Panc1 (cell line): ENCODE measurements around the gene ZFAND2B. TPM values are rescaled to one million over a fixed set of nuclear protein-coding genes. Genes with fewer than 3 reads are reported as not detected.

ENCODE experiments used
- ATAC-seq: fragments of 200-7000 bp; cut with Tn5 transposase; 2 replicates; pipeline ENCODE4 v1.9.1; 2020; ENCODE audit warnings: mild to moderate bottlenecking, moderate library complexity
- BruUV-seq: library from RNA; stranded (reverse); fragments of 400-500 nt; replicated peaks from 2 replicates; lab custom pipeline; 2021; lab: Mats Ljungman, UMichigan
- CTCF ChIA-PET: fragments of 300-600 bp; sonication (Branson Sonifier 250); formaldehyde crosslinking; loops from one replicate; lab custom pipeline; 2022; ENCODE audit warnings: antibody characterized with exemption; lab: Charles Lee
- POLR2A ChIA-PET: fragments of 300-600 bp; sonication (Branson Sonifier 250); formaldehyde crosslinking; loops from one replicate; lab custom pipeline; 2022; ENCODE audit warnings: antibody characterized with exemption; lab: Charles Lee
- DNase-seq: peaks from one replicate; pipeline ENCODE4 v3.0.0-alpha.2; 2010; ENCODE audit warnings: low read depth, low spot score
- H3K27ac ChIP-seq: 2 replicates; pipeline ENCODE4 v1.5.1; 2011; ENCODE audit warnings: mild to moderate bottlenecking, low read length, inconsistent platforms
- H3K27me3 ChIP-seq: fragments of 200-500 bp; sonication (Bioruptor generic); 2 replicates; pipeline ENCODE4 v1.6.0; 2014; ENCODE audit warnings: low read length, inconsistent platforms; ENCODE audit not compliant: control insufficient read depth, insufficient read depth
- H3K36me3 ChIP-seq: fragments of 200-500 bp; sonication (Bioruptor generic); 2 replicates; pipeline ENCODE4 v1.5.1; 2014; ENCODE audit warnings: inconsistent platforms, mild to moderate bottlenecking, low read length, moderate library complexity; ENCODE audit not compliant: control insufficient read depth, insufficient read depth
- H3K4me1 ChIP-seq: 2 replicates; pipeline ENCODE4 v1.5.1; 2011; ENCODE audit warnings: inconsistent platforms, mild to moderate bottlenecking, low read length, moderate library complexity; ENCODE audit not compliant: control insufficient read depth, insufficient read depth
- H3K4me3 ChIP-seq, 2 experiments: 2 replicates each; pipeline ENCODE4 v1.5.1; 2011 to 2012; ENCODE audit warnings: low read depth in 2 of 2, low read length in 2 of 2, mild to moderate bottlenecking in 2 of 2, inconsistent platforms in 1 of 2, moderate library complexity in 1 of 2
- H3K9me3 ChIP-seq: fragments of 200-500 bp; sonication (Bioruptor generic); 2 replicates; pipeline ENCODE4 v1.5.1; 2014; ENCODE audit warnings: low read depth, mild to moderate bottlenecking, inconsistent platforms, low read length, moderate library complexity; ENCODE audit not compliant: control insufficient read depth, insufficient read depth
- POLR2AphosphoS5 ChIP-seq: IDR thresholded peaks from 2 replicates; pipeline ENCODE4 v1.6.1; 2012; ENCODE audit warnings: mild to moderate bottlenecking, low read depth, low read length, moderate library complexity
- SIN3A ChIP-seq: IDR thresholded peaks from 2 replicates; pipeline ENCODE4 v1.6.1; 2012; ENCODE audit warnings: low read depth, mild to moderate bottlenecking, low read length, moderate library complexity, borderline replicate concordance; ENCODE audit not compliant: insufficient read depth
- TCF7L2 ChIP-seq: IDR thresholded peaks from 2 replicates; pipeline ENCODE4 v1.6.1; 2011; ENCODE audit warnings: mild to moderate bottlenecking, low read depth, low read length, inconsistent platforms
- in situ Hi-C: cut with HindIII; loops from 2 replicates; pipeline ENCODE4 v1.10.0; 2016; ENCODE audit warnings: low sequenced_read_pairs, low pct_unique_long_range_greater_than_20kb
- intact Hi-C: fragments of 100-400 bp; cut with micrococcal nuclease; formaldehyde crosslinking; loops from one replicate; pipeline ENCODE4 v1.10.0; 2022; ENCODE audit not compliant: unreplicated experiment
- total RNA-seq: library from RNA; stranded (reverse); gene quantifications from one replicate; pipeline ENCODE4 v1.2.1, GENCODE V29; 2021; ENCODE audit not compliant: unreplicated experiment
- TF ChIP-seq, protein P1 (sequence below): fragments of 450-650 bp; IDR thresholded peaks from 2 replicates; pipeline ENCODE4 v1.5.1; 2017; ENCODE audit warnings: mild to moderate bottlenecking
- TF ChIP-seq, protein P2 (sequence below), 2 experiments: IDR thresholded peaks; 2 replicates each; pipeline ENCODE4 v1.6.1; 2011 to 2012; ENCODE audit warnings: low read depth in 2 of 2, control low read depth in 1 of 2, low read length in 1 of 2, mild to moderate bottlenecking in 1 of 2, moderate library complexity in 1 of 2; ENCODE audit not compliant: insufficient read depth in 1 of 2

ZFAND2B gene
- total RNA-seq, 1 experiment from 2014 or later, result 43.2 TPM

DNA sequence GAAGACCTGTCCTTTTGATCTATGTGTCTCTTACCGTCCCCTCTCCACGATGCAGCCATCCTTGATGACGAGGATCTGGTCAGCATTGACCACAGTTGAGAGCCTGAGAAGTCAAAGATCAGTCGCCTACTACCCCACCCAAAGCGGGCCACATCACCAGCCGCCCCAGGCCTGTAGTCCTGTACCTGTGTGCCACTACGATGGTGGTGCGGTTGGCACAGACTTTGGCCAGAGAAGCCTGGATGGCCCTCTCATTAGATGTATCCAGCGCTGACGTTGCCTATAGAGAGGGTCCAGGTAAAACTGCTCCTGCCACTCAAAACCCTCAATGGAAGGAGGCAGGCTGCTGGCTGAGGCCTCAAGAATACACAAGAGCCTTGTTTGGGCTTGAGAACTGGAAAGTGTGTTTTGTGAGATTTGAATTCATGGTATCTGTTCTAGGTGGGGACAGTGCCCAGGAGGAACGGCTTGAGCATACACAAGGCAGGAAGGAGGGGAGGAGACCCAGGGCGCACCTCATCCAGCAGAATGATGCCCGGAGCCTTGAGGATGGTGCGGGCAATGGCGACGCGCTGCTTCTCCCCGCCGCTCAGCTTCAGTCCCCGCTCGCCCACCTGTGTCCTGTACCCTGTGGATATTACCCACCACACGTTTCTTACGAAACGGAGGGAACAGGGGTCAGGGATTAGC, 3.8 kb downstream of the ZFAND2B start:
- DNase-seq (no peak), ATAC-seq (no peak)
- Histone ChIP-seq H3K4me1 (peaks cover 16% of the 10 kb centered on the region), H3K27me3 (no peaks in the 10 kb centered on the region), H3K9me3 (no peaks in the 10 kb centered on the region), H3K4me3 (no peak overlapping the region), H3K27ac (no peak overlapping the region), H3K36me3 (0 out of 2 replicates have a peak, but pooled peaks cover 4% of the 10 kb centered on the region)
- no TSS peak for BruUV-seq
- CTCF ChIA-PET, result no interaction called here
- TF ChIP-seq, protein P1, sequence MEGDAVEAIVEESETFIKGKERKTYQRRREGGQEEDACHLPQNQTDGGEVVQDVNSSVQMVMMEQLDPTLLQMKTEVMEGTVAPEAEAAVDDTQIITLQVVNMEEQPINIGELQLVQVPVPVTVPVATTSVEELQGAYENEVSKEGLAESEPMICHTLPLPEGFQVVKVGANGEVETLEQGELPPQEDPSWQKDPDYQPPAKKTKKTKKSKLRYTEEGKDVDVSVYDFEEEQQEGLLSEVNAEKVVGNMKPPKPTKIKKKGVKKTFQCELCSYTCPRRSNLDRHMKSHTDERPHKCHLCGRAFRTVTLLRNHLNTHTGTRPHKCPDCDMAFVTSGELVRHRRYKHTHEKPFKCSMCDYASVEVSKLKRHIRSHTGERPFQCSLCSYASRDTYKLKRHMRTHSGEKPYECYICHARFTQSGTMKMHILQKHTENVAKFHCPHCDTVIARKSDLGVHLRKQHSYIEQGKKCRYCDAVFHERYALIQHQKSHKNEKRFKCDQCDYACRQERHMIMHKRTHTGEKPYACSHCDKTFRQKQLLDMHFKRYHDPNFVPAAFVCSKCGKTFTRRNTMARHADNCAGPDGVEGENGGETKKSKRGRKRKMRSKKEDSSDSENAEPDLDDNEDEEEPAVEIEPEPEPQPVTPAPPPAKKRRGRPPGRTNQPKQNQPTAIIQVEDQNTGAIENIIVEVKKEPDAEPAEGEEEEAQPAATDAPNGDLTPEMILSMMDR, result no peak
- TF ChIP-seq, protein P2, sequence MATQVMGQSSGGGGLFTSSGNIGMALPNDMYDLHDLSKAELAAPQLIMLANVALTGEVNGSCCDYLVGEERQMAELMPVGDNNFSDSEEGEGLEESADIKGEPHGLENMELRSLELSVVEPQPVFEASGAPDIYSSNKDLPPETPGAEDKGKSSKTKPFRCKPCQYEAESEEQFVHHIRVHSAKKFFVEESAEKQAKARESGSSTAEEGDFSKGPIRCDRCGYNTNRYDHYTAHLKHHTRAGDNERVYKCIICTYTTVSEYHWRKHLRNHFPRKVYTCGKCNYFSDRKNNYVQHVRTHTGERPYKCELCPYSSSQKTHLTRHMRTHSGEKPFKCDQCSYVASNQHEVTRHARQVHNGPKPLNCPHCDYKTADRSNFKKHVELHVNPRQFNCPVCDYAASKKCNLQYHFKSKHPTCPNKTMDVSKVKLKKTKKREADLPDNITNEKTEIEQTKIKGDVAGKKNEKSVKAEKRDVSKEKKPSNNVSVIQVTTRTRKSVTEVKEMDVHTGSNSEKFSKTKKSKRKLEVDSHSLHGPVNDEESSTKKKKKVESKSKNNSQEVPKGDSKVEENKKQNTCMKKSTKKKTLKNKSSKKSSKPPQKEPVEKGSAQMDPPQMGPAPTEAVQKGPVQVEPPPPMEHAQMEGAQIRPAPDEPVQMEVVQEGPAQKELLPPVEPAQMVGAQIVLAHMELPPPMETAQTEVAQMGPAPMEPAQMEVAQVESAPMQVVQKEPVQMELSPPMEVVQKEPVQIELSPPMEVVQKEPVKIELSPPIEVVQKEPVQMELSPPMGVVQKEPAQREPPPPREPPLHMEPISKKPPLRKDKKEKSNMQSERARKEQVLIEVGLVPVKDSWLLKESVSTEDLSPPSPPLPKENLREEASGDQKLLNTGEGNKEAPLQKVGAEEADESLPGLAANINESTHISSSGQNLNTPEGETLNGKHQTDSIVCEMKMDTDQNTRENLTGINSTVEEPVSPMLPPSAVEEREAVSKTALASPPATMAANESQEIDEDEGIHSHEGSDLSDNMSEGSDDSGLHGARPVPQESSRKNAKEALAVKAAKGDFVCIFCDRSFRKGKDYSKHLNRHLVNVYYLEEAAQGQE (IDR thresholded peaks at IDR 0.05; ENCODE audit: insufficient read depth in 1 of 2, low read depth in 2 of 2, low read length in 1 of 2), result no peak
- TF ChIP-seq TCF7L2 (no peak), POLR2AphosphoS5 (no peak), SIN3A (no peak)
- POLR2A ChIA-PET, result no interaction called here
- intact Hi-C loops, result loop anchor here (10.0 kb wide), 1 partner anchor 46 kb away; the partner anchor contains the start of gene NHEJ1
- in situ Hi-C loops, result no loop called here

DNA sequence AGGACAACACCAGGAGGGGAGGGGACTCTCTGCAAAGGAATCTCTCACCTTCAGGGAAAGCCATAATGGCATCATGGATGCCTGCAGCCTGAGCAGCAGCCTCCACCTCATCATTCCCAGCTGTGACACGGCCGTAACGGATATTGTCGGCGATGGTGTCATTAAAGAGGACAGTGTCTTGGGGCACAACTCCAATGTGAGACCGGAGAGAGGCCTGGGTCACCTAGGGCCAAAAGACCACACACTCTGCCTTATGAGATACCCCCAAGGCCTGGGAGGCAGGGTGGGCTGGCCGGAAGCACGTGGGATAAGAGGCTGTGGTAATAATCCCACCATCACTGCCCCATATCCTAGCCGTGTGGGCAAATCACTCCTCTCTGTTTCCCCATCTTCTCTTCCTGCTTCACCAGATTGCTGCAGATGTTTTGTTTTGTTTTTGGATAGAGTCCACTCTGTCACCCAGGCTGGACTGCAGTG, 4.3 kb downstream of the ZFAND2B start:
- no peak overlapping the region for H3K4me3 ChIP-seq
- H3K4me1 ChIP-seq, result peaks cover 13% of the 10 kb centered on the region
- H3K36me3 ChIP-seq, result 0 out of 2 replicates have a peak, but pooled peaks cover 4% of the 10 kb centered on the region
- ATAC-seq (no peak), DNase-seq (no peak)
- ChIA-PET POLR2A (no interaction called here), CTCF (interaction anchor here (0.6 kb wide), 1 partner anchor 154 kb away, joined by 5 read pairs; no protein-coding TSS in a partner anchor)
- no TSS peak for BruUV-seq
- in situ Hi-C loops (no loop called here), intact Hi-C loops (loop anchor here (10.0 kb wide), 1 partner anchor 46 kb away; the partner anchor contains the start of gene NHEJ1)
- no peaks in the 10 kb centered on the region for H3K27me3 ChIP-seq
- TF ChIP-seq POLR2AphosphoS5, result 0 out of 2 replicates have a peak, but pooled peaks have one; percentile 26
- TF ChIP-seq, protein P2 (IDR thresholded peaks at IDR 0.05; ENCODE audit: insufficient read depth in 1 of 2, low read depth in 2 of 2, low read length in 1 of 2), result no peak
- H3K9me3 ChIP-seq, result no peaks in the 10 kb centered on the region
- no peak overlapping the region for H3K27ac ChIP-seq
